Breast epithelium (tissue), 3 donors: ENCODE results near the gene ZC3H7B.

Experiments used
- CTCF ChIP-seq, 3 donors: fragments of 450-650 bp; IDR thresholded peaks; one replicate each; pipeline ENCODE4 v1.5.1; 2016 to 2017; ENCODE audit warnings: antibody characterized with exemption in 3 of 3, mild to moderate bottlenecking in 3 of 3, moderate library complexity in 3 of 3
- POLR2A ChIP-seq: fragments of 450-650 bp; IDR thresholded peaks from one replicate; pipeline ENCODE4 v1.6.1; 2016; ENCODE audit warnings: antibody characterized with exemption, mild to moderate bottlenecking, moderate library complexity
- POLR2AphosphoS5 ChIP-seq, 3 donors: sonication (generic); formaldehyde crosslinking; IDR thresholded peaks; one replicate each; pipeline ENCODE4 v1.6.1; 2017; ENCODE audit warnings: antibody characterized with exemption in 3 of 3

- TF ChIP-seq CTCF (IDR thresholded peaks at IDR 0.05) (peak; percentile 83 to 98 (median 96)), POLR2A (no peak), POLR2AphosphoS5 (IDR thresholded peaks at IDR 0.05) (peak; percentile 51 to 82 (median 58))
These were observed 102.4 kb downstream of the ZC3H7B start for GRCh38 chr22:41403532-41404318.
